Transverse colon (tissue), 4 donors: ENCODE data around the gene PHF10. TPM values are rescaled to one million over a fixed set of nuclear protein-coding genes. Genes with fewer than 3 reads are reported as not detected.

Experiments used
- DNase-seq: peaks from one replicate; pipeline ENCODE4 v3.0.0-alpha.2; 2019
- H3K27ac ChIP-seq, 4 donors: fragments of 200-600 bp; sonication (generic); 2 replicates each; pipeline ENCODE4 v1.5.1; 2016 to 2018; ENCODE audit warnings: inconsistent platforms in 4 of 4
- H3K27me3 ChIP-seq: fragments of 200-600 bp; sonication (generic); 2 replicates; pipeline ENCODE4 v1.5.1; 2017; ENCODE audit warnings: inconsistent platforms
- H3K36me3 ChIP-seq, 4 donors: fragments of 200-600 bp; sonication (generic); 2 replicates each; pipeline ENCODE4 v1.5.1; 2017 to 2019; ENCODE audit warnings: inconsistent platforms in 4 of 4
- H3K4me1 ChIP-seq, 4 donors: fragments of 200-600 bp; sonication (generic); 2 replicates each; pipeline ENCODE4 v1.5.1; 2017 to 2020; ENCODE audit warnings: inconsistent platforms in 4 of 4
- H3K4me3 ChIP-seq, 4 donors: fragments of 200-600 bp; sonication (generic); 1 replicate in 1 of 4; 2 replicates in 3 of 4; pipeline versions ENCODE4 v1.5.1 to v1.6.1; 2017 to 2019; ENCODE audit warnings: inconsistent platforms in 4 of 4
- H3K9me3 ChIP-seq, 2 donors: fragments of 200-600 bp; sonication (generic); 2 replicates each; pipeline ENCODE4 v1.5.1; 2017 to 2019; ENCODE audit warnings: inconsistent platforms in 2 of 2
- EP300 ChIP-seq: sonication (generic); formaldehyde crosslinking; IDR thresholded peaks from one replicate; pipeline ENCODE4 v1.6.1; 2017; ENCODE audit warnings: antibody characterized with exemption, low read depth
- POLR2A ChIP-seq: fragments of 450-650 bp; IDR thresholded peaks from one replicate; pipeline ENCODE4 v1.6.1; 2016; ENCODE audit warnings: antibody characterized with exemption, mild to moderate bottlenecking, moderate library complexity
- POLR2AphosphoS5 ChIP-seq, 3 donors: sonication (generic); formaldehyde crosslinking; IDR thresholded peaks; one replicate each; pipeline ENCODE4 v1.6.1; 2016; ENCODE audit warnings: antibody characterized with exemption in 3 of 3
- WGBS, 2 donors: methylation state at CpG; one replicate each; pipeline ENCODE4 v1.1.5; 2018; ENCODE audit warnings: low coverage in 1 of 2; 5-methylcytosine and 5-hydroxymethylcytosine counted together
- in situ Hi-C, 4 donors: fragments of 200-750 bp; cut with MboI; loops; one replicate each; pipeline versions ENCODE4 v1.15.0 to v1.15.1; 2017; ENCODE audit warnings: low sequenced_read_pairs in 3 of 4, low pct_ligation_motif_present in 1 of 4, low pct_unique_long_range_greater_than_20kb in 1 of 4
- intact Hi-C: fragments of 100-400 bp; cut with DNase I; formaldehyde crosslinking; loops from one replicate; pipeline ENCODE4 v1.15.1; 2023; ENCODE audit warnings: low total_unique reads
- total RNA-seq, 4 donors: library from RNA; depleted of rRNA; stranded (reverse); fragments of >200 nt; gene quantifications; one replicate each; pipeline ENCODE4 v1.1.0, GENCODE V29; 2016
- TF ChIP-seq, protein P1 (sequence below), 5 experiments: fragments of 200-600 bp in 3 of 5; fragments of 450-650 bp in 2 of 5; sonication (generic) in 3 of 5; IDR thresholded peaks; 1 replicate in 2 of 5; 2 replicates in 3 of 5; pipeline ENCODE4 v1.5.1; 2016 to 2017; ENCODE audit warnings: antibody characterized with exemption in 5 of 5, inconsistent platforms in 3 of 5, mild to moderate bottlenecking in 2 of 5, moderate library complexity in 1 of 5

PHF10 gene
- total RNA-seq, 4 donors from 2014 or later: 21.3 to 49.9 (median 25.3) TPM

DNA sequence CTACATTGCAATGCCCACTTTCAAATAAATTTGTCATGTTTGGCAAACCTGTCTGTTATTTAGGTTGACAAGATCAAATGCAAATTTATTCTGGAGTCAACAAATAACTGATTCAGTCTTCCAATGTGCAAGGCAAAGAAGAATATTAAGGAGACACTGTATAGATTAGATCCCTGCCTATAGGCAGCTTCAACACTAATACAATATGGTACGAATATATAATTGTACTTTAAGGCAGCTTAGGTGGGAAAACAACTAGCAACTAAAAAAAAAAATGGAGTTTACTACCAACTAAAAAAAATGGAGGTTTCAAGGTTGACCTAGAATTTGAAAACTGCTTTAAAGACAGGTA, 1.7 kb upstream of the PHF10 start:
- Histone ChIP-seq H3K4me1 (peaks cover 10 to 28% (median 14%) of the 10 kb centered on the region in 4 donors), H3K27ac (peak overlapping the region in 2 of 4 donors; percentile 88 to 94), H3K4me3 (no peak overlapping the region), H3K27me3 (no peaks in the 10 kb centered on the region), H3K9me3 (no peaks in the 10 kb centered on the region), H3K36me3 (no peaks in the 10 kb centered on the region)
- TF ChIP-seq POLR2A (no peak), EP300 (no peak), POLR2AphosphoS5 (IDR thresholded peaks at IDR 0.05) (no peak)
- TF ChIP-seq, protein P1, sequence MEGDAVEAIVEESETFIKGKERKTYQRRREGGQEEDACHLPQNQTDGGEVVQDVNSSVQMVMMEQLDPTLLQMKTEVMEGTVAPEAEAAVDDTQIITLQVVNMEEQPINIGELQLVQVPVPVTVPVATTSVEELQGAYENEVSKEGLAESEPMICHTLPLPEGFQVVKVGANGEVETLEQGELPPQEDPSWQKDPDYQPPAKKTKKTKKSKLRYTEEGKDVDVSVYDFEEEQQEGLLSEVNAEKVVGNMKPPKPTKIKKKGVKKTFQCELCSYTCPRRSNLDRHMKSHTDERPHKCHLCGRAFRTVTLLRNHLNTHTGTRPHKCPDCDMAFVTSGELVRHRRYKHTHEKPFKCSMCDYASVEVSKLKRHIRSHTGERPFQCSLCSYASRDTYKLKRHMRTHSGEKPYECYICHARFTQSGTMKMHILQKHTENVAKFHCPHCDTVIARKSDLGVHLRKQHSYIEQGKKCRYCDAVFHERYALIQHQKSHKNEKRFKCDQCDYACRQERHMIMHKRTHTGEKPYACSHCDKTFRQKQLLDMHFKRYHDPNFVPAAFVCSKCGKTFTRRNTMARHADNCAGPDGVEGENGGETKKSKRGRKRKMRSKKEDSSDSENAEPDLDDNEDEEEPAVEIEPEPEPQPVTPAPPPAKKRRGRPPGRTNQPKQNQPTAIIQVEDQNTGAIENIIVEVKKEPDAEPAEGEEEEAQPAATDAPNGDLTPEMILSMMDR (IDR thresholded peaks at IDR 0.05): no peak
- DNase-seq: no peak
- intact Hi-C loops: no loop called here
- WGBS, 2 donors: 100% methylated on average over 1 of the region's 1 CpG
- in situ Hi-C loops: no loop called here

DNA sequence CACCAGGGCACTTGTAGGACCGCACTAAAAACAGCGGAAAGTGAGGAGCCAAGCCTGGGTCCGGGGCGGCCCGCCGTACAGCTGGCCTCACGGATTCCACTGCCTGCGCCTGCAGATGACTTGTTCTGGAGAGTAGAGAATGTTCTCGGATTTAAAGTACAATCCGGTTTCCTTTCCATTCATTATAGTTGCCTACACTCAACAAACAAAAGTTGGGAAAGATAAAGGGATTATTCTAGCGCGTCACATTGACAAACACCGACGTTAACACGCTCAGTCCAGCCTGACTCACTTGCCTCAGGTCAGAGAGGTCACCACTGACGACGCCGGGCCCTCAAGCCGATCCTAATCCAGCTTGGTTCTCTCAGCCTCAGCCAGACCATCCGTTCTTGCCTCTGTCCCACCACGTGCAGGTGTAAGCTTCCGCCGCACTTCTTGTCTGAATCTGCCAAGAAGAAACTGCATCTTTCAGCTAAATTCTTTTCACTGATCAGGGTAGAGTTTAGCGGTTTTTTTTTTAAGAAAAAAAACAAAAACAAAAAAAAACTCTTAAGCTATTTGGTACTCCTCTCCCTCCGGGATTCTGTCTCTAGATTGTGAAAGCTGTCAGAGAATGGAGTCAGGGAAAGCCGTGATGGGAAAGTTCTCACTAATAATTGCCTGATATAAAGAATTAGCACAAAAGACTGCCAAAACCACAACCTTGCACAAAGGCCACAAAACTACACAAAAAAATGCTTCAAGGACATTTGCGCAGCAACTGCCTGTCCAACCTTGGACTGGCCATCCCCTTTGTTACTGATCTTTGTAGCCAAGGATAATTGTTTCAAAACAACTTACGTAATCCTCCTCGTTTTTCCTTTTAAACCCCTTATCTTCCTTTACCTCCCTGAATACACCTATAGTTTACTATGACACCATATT, 1.1 kb upstream of the PHF10 start:
- Histone ChIP-seq H3K36me3 (no peaks in the 10 kb centered on the region), H3K4me3 (peak overlapping the region; percentile 52 to 71 (median 65)), H3K9me3 (no peaks in the 10 kb centered on the region), H3K4me1 (peaks cover 10 to 28% (median 14%) of the 10 kb centered on the region in 4 donors), H3K27ac (peak overlapping the region; percentile 88 to 94 (median 92)), H3K27me3 (no peaks in the 10 kb centered on the region)
- intact Hi-C loops (no loop called here), in situ Hi-C loops (no loop called here)
- peak; percentile 57 for DNase-seq
- TF ChIP-seq POLR2AphosphoS5 (IDR thresholded peaks at IDR 0.05) (peak; percentile 18 to 21 (median 18)), POLR2A (peak; percentile 32), EP300 (no peak)
- 26 to 31% methylated on average over 12 to 29 of the region's 29 CpGs for WGBS, 2 donors

DNA sequence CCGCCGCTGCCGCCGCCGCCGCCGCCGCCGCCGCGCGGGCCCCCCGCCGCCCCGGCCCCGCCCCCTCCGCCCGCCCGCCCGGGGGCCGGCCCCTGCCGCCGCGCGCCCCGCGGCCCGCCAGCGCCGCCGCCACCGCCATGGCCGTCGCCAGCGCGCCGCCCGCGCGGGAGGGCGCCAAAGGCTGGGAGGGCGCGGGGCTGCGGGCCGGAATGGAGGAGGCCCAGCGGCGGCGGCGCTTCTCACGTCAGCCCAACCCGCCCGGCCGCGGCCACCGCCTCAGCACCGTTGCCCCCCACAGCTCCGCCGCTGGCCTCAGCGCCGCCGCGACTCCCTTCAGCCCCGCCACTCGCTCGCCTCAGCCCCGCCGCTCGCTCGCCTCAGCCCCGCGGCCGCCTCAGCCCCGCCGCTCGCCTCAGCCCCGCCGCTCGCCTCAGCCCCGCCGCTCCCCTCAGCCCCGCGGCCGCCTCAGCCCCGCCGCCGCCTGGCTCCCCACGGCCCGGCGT, 258 bp downstream of the PHF10 start:
- 0% methylated on average over 1 of the region's 89 CpGs; no CpG with 5 or more reads in 1 of the 2 donors for WGBS, 2 donors
- Histone ChIP-seq H3K27ac (peak overlapping the region; percentile 88 to 97 (median 94)), H3K27me3 (no peaks in the 10 kb centered on the region), H3K4me1 (peaks cover 10 to 28% (median 14%) of the 10 kb centered on the region in 4 donors), H3K36me3 (no peaks in the 10 kb centered on the region), H3K4me3 (peak overlapping the region; percentile 48 to 89 (median 65)), H3K9me3 (no peaks in the 10 kb centered on the region)
- intact Hi-C loops (no loop called here), in situ Hi-C loops (no loop called here)
- TF ChIP-seq POLR2AphosphoS5 (IDR thresholded peaks at IDR 0.05): no peak
- no peak for TF ChIP-seq EP300
- TF ChIP-seq, protein P1 (IDR thresholded peaks at IDR 0.05): no peak
- no peak for TF ChIP-seq POLR2A
- peak; percentile 36 for DNase-seq

DNA sequence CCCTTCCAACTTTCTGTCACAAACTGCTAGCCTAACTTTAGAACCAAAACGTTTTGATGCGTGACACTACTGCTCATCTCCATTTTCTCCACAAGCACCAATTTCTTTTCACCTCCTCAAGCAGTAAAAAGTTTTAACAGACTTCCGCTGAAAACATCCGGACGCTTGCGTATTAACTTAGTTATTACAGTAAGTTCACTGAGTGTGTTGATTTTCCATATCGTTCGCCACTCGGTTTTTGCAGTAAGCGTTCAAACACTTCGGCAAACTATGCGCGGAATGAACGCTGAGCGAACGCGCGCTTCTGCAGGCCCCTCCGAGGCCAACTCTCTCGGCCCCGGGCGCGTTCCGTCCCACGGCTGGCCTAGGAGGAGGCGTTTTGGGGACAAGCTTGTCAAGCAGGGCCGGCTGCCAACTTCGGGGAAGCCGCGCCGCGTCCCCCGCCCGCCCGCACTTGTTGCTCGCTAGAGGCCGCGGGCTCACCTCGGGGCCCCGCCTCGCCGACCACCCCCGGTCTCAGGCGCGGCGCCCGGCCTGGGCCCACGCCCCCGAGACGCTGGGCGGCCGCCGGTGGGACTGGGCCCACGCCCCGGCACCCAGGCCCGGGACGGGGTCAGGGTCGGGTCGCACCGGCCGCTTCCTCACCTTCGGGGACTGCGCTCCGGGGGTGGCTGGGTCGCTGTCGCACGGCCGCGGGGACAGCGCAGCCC, 945 bp downstream of the PHF10 start:
- in situ Hi-C loops: no loop called here
- H3K4me3 ChIP-seq: peak overlapping the region; percentile 17 to 94 (median 88)
- DNase-seq: peak; percentile 81
- H3K27me3 ChIP-seq: no peaks in the 10 kb centered on the region
- H3K36me3 ChIP-seq: no peaks in the 10 kb centered on the region
- WGBS, 2 donors: 0 to 2% methylated on average over 1 to 29 of the region's 70 CpGs
- peak overlapping the region; percentile 85 to 97 (median 93) for H3K27ac ChIP-seq
- TF ChIP-seq POLR2AphosphoS5 (IDR thresholded peaks at IDR 0.05): peak; percentile 15 to 54 (median 29)
- TF ChIP-seq, protein P1 (IDR thresholded peaks at IDR 0.05): no peak
- no peaks in the 10 kb centered on the region for H3K9me3 ChIP-seq
- intact Hi-C loops: no loop called here
- H3K4me1 ChIP-seq: peaks cover 10 to 28% (median 14%) of the 10 kb centered on the region in 4 donors
